Left ventricle myocardium inferior (tissue), 1 donor: ENCODE measurements around the gene PTPRN2. TPM values are rescaled to one million over a fixed set of nuclear protein-coding genes. Genes with fewer than 3 reads are reported as not detected.

Experiments used
- DNase-seq: peaks from one replicate; pipeline ENCODE4 v3.0.0-alpha.2; 2020
- H3K27ac ChIP-seq: fragments of 200-600 bp; replicated peaks from 2 replicates; pipeline ENCODE4 v1.8.0; 2021
- H3K27me3 ChIP-seq: fragments of 200-600 bp; 2 replicates; pipeline ENCODE4 v1.8.0; 2021; ENCODE audit warnings: low read depth
- H3K36me3 ChIP-seq: fragments of 200-600 bp; 2 replicates; pipeline ENCODE4 v1.8.0; 2021
- H3K4me1 ChIP-seq: fragments of 200-600 bp; 2 replicates; pipeline ENCODE4 v1.8.0; 2021
- H3K4me3 ChIP-seq: fragments of 200-600 bp; 2 replicates; pipeline ENCODE4 v1.8.0; 2021; ENCODE audit warnings: mild to moderate bottlenecking, moderate library complexity
- H3K9me3 ChIP-seq: fragments of 200-600 bp; replicated peaks from 2 replicates; pipeline ENCODE4 v1.8.0; 2021
- intact Hi-C: fragments of 100-400 bp; cut with micrococcal nuclease; formaldehyde crosslinking; loops from one replicate; pipeline ENCODE4 v1.11.0; 2022
- total RNA-seq: library from RNA; stranded (reverse); fragmentation: NEBNext Ultra II Directional; extraction: Animal tissue kit (Norgen Biotek cat#: 25700); gene quantifications from one replicate; pipeline ENCODE4 v1.2.1, GENCODE V29; 2021
- TF ChIP-seq, protein P1 (sequence below): fragments of 200-600 bp; IDR thresholded peaks from 2 replicates; pipeline ENCODE4 v1.8.0; 2021; ENCODE audit warnings: antibody characterized with exemption, mild to moderate bottlenecking, borderline replicate concordance
- donor health status: DM: no; HTN: yes; CAD: no; lungs with severe emphysema.

PTPRN2 gene
- total RNA-seq, 1 donor from 2014 or later = 1.3 TPM

DNA sequence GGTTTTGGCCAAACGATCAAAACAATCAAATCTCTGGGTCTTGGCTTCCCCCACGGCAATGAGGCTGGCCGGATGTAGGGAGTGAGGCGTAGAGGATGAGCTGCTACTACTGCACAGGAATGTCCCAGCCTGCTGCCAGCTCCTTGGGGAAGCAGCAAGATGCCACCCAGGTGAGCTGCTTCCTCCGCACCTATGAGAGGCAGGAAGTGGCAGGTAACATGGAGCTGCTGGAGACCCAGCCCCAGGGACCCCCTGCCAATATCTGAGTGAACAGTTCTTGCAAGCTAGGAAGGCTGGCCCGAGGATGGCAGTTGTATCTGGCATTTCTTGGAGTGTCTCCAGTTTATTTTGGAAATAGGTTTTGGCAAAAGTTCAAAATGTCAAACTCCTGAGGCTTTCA lies 837.3 kb downstream of the PTPRN2 start:
- DNase-seq = no peak
- intact Hi-C loops = no loop called here

DNA sequence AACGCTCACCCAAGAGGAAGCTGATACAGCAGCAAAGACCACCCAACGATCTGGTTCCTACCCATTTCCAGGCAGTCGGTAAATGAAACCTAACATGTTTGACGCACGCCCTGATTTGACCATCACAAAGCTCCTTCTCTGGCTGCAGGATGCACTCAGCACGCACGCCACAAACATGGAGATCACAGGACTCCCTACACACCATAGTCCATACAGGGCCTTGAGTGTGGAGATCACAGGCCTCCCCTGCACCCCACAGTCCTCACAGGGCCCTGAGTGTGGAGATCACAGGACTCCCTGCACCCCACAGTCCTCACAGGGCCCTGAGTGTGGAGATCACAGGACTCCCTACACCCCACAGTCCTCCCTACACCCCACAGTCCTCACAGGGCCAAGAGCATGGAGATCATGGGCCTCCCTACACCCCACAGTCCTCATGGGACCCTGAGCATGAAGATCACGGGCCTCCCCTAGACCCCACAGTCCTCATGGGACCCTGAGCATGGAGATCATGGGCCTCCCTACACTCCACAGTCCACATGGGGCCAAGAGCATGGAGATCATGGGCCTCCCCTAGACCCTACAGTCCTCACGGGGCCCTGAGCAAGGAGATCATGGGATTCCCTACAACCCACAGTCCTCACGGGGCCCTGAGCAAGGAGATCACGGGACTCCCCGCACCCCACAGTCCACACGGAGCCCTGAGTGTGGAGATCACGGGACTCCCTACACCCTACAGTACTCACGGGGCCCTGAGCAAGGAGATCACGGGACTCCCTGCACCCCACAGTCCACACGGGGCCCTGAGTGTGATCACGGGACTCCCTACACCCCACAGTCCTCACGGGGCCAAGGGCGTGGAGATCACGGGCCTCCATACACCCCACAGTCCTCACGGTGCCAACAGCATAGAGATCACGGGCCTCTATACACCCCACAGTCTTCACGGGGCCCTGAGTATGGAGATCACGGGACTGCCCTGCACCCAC lies 841.6 kb downstream of the PTPRN2 start:
- no peaks in the 10 kb centered on the region for H3K4me1 ChIP-seq
- no peak overlapping the region for H3K27ac ChIP-seq
- no peak for DNase-seq
- no peak overlapping the region for H3K4me3 ChIP-seq
- H3K36me3 ChIP-seq = no peaks in the 10 kb centered on the region
- H3K9me3 ChIP-seq = no peaks in the 10 kb centered on the region
- H3K27me3 ChIP-seq = peaks cover 16% of the 10 kb centered on the region
- intact Hi-C loops = no loop called here
- TF ChIP-seq, protein P1, sequence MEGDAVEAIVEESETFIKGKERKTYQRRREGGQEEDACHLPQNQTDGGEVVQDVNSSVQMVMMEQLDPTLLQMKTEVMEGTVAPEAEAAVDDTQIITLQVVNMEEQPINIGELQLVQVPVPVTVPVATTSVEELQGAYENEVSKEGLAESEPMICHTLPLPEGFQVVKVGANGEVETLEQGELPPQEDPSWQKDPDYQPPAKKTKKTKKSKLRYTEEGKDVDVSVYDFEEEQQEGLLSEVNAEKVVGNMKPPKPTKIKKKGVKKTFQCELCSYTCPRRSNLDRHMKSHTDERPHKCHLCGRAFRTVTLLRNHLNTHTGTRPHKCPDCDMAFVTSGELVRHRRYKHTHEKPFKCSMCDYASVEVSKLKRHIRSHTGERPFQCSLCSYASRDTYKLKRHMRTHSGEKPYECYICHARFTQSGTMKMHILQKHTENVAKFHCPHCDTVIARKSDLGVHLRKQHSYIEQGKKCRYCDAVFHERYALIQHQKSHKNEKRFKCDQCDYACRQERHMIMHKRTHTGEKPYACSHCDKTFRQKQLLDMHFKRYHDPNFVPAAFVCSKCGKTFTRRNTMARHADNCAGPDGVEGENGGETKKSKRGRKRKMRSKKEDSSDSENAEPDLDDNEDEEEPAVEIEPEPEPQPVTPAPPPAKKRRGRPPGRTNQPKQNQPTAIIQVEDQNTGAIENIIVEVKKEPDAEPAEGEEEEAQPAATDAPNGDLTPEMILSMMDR = no peak

More for the DNA sequence above, 837.3 kb downstream of the PTPRN2 start:
- H3K4me1 ChIP-seq = no peaks in the 10 kb centered on the region
- TF ChIP-seq, protein P1 = no peak
- H3K27ac ChIP-seq = no peak overlapping the region
- H3K9me3 ChIP-seq = no peaks in the 10 kb centered on the region
- no peak overlapping the region for H3K4me3 ChIP-seq
- H3K36me3 ChIP-seq = no peaks in the 10 kb centered on the region
- H3K27me3 ChIP-seq = peaks cover 8% of the 10 kb centered on the region

DNA sequence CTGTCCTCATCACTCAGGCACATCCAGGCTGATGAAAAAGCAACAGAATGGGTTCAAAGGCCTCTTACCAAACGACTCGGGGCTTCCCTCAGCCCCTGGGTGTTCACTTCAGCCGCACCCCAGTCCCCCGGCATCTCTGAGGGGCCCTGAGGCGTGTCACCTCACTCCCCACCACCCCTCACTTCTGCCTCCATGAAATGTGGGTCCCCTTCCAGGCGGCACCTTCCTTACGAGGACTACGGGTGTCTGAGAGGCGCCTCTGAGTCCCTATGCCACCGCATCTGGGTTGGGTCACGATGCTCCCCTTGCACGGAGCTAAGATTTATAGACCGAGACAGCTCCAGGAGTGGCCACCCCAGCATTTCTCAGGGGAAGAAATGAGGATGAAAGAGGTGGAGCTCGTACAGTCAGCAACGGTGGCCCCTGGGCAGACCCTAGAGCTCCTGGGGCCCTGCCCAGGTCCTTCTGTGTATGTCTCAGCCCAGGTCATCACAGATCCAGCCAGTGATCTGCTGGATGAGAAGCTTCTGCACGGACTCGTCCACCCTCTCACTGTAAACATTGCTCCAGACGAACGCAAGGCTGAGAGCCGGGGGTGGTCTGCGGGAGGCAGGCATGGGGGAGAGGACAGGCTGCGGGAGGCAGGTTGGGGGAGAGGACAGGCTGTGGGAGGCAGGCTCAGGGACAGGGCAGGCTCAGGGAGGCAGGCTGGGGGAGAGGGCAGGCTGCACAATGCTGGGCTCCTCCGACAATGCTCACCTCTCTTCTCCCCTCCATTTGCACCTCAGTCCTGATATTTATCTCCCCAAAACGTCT lies 842.6 kb downstream of the PTPRN2 start:
- intact Hi-C loops = no loop called here
- peaks cover 26% of the 10 kb centered on the region for H3K27me3 ChIP-seq
- no peak overlapping the region for H3K27ac ChIP-seq
- H3K36me3 ChIP-seq = no peaks in the 10 kb centered on the region
- no peaks in the 10 kb centered on the region for H3K4me1 ChIP-seq
- no peak for DNase-seq
- TF ChIP-seq, protein P1 = no peak
- no peak overlapping the region for H3K4me3 ChIP-seq
- no peaks in the 10 kb centered on the region for H3K9me3 ChIP-seq

DNA sequence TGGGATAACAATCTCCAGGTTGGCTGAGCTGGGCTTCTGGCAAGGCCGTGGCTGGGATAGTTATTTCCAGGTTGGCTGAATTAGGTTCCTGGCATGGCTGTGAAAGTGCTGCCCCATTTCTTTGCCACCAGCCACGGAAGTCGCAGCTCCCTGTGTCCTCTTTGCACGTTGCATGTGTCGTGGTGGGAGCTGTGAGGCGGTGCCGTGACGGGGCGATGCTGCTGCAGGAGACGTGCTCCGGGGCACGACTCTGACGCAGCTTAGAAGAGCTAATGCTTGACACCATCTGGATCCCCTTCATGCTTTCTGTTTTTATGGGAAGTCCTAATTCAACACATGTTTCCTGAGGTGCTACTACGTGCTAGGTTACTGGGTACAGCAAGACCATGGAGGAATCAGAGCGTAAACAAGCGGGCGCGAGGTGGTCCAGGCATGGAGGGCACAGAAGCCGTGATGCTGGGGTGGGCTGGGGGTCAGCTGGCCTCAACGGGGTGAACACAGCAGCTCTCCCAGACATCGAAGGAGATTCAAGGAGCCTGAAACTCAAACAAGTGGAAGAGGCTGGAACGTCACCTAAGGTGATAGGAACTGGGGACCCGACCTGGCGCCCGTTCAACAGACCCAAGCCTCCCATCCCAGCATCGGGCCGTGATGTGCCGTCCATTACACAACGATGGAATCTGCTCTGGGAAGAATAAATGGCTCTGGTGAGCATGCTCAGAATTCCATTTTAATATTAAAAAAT lies 843.7 kb downstream of the PTPRN2 start:
- no peak overlapping the region for H3K4me3 ChIP-seq
- TF ChIP-seq, protein P1 = no peak
- no peaks in the 10 kb centered on the region for H3K9me3 ChIP-seq

DNA sequence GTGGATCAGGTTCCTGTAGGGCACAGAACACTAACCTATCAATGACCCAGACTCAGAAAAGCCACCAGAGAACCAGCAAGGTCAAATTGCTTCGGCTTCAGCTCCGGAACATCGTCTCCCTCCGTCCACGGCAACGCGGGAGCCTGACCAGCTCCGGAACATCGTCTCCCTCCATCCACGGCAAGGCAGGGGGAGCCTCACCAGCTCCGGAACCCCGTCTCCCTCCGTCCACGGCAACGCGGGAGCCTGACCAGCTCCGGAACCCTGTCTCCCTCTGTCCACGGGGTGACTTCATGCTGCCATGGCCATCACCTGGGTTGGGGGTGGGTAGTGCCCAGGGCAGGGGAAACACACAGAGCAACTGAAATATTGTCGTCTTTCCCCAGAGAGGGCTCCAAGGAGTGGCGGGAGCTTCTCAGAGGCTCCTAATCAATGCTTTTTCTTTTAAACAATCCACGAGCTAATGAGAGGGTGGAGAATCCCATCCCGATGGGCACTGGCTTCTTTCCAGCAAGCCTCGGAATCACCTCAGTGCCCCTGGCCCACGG lies 847.3 kb downstream of the PTPRN2 start:
- DNase-seq = no peak
- peaks cover 73% of the 10 kb centered on the region for H3K27me3 ChIP-seq
- no peaks in the 10 kb centered on the region for H3K4me1 ChIP-seq
- no peaks in the 10 kb centered on the region for H3K9me3 ChIP-seq
- H3K27ac ChIP-seq = no peak overlapping the region
- H3K4me3 ChIP-seq = no peak overlapping the region
- intact Hi-C loops = no loop called here
- TF ChIP-seq, protein P1 = no peak
- H3K36me3 ChIP-seq = no peaks in the 10 kb centered on the region

More for the DNA sequence above, 843.7 kb downstream of the PTPRN2 start:
- intact Hi-C loops = no loop called here
- no peak for DNase-seq
- no peaks in the 10 kb centered on the region for H3K4me1 ChIP-seq
- no peak overlapping the region for H3K27ac ChIP-seq
- H3K27me3 ChIP-seq = peaks cover 36% of the 10 kb centered on the region
- H3K36me3 ChIP-seq = no peaks in the 10 kb centered on the region
